PC-3 (cell line): ENCODE data around the gene GALNT2. TPM values are rescaled to one million over a fixed set of nuclear protein-coding genes. Genes with fewer than 3 reads are reported as not detected.

Experiments used
- ATAC-seq: fragments of 200-7000 bp; cut with Tn5 transposase; 2 replicates; pipeline ENCODE4 v1.9.1; 2020; ENCODE audit warnings: mild to moderate bottlenecking, moderate library complexity
- BruUV-seq: library from RNA; stranded (reverse); fragments of 400-500 nt; replicated peaks from 2 replicates; lab custom pipeline; 2021; lab: Mats Ljungman, UMichigan
- CTCF ChIA-PET: fragments of 300-600 bp; sonication (Branson Sonifier 250); formaldehyde crosslinking; loops from one replicate; lab custom pipeline; 2022; ENCODE audit warnings: antibody characterized with exemption; lab: Charles Lee
- POLR2A ChIA-PET: fragments of 300-600 bp; sonication (Branson Sonifier 250); formaldehyde crosslinking; loops from one replicate; lab custom pipeline; 2022; ENCODE audit warnings: antibody characterized with exemption; ENCODE audit not compliant: unreplicated experiment; lab: Charles Lee
- DNase-seq: peaks from one replicate; pipeline ENCODE4 v3.0.0-alpha.2; 2015
- H2AFZ ChIP-seq: fragments of 300-600 bp; sonication (generic); 2 replicates; pipeline ENCODE4 v1.6.0; 2016; ENCODE audit warnings: antibody characterized with exemption, low read length
- H3F3A ChIP-seq: fragments of 300-600 bp; sonication (generic); one replicate; pipeline ENCODE4 v1.6.0; 2017; ENCODE audit warnings: antibody characterized with exemption, low read length, control low read depth, mild to moderate bottlenecking; ENCODE audit not compliant: unreplicated experiment
- H3K27ac ChIP-seq: fragments of 300-600 bp; sonication (generic); 2 replicates; pipeline ENCODE4 v1.5.1; 2016; ENCODE audit warnings: mild to moderate bottlenecking, low read length
- H3K27me3 ChIP-seq: fragments of 300-600 bp; sonication (generic); 2 replicates; pipeline ENCODE4 v1.6.1; 2016; ENCODE audit warnings: low read length, mixed read lengths
- H3K36me3 ChIP-seq: fragments of 300-600 bp; sonication (generic); 2 replicates; pipeline ENCODE4 v1.6.1; 2016; ENCODE audit warnings: low read depth, mixed run types, low read length, mixed read lengths
- H3K4me1 ChIP-seq: fragments of 300-600 bp; sonication (generic); 2 replicates; pipeline ENCODE4 v1.5.1; 2016; ENCODE audit warnings: low read length; ENCODE audit not compliant: insufficient read depth
- H3K4me2 ChIP-seq: fragments of 300-600 bp; sonication (generic); 2 replicates; pipeline ENCODE4 v1.6.0; 2016; ENCODE audit warnings: low read length
- H3K4me3 ChIP-seq: fragments of 300-600 bp; sonication (generic); 2 replicates; pipeline ENCODE4 v1.5.1; 2016; ENCODE audit warnings: mild to moderate bottlenecking, low read length, mixed read lengths
- H3K79me2 ChIP-seq: fragments of 300-600 bp; sonication (generic); 2 replicates; pipeline ENCODE4 v1.6.1; 2017; ENCODE audit warnings: low read length, mixed read lengths
- H3K9ac ChIP-seq: fragments of 300-600 bp; sonication (generic); 2 replicates; pipeline ENCODE4 v1.6.0; 2016; ENCODE audit warnings: mild to moderate bottlenecking, low read length
- H3K9me2 ChIP-seq: fragments of 300-600 bp; sonication (generic); replicated peaks from 2 replicates; pipeline ENCODE4 v1.6.1; 2016; ENCODE audit warnings: mixed run types, low read length, mixed read lengths
- H3K9me3 ChIP-seq: fragments of 300-600 bp; sonication (generic); 2 replicates; pipeline ENCODE4 v1.6.1; 2016; ENCODE audit warnings: low read length, mixed read lengths
- H4K20me1 ChIP-seq: fragments of 300-600 bp; sonication (generic); 2 replicates; pipeline ENCODE4 v1.6.1; 2016; ENCODE audit warnings: low read length, mixed read lengths
- EZH2 ChIP-seq: fragments of 300-600 bp; sonication (generic); IDR thresholded peaks from one replicate; pipeline ENCODE4 v1.6.1; 2017; ENCODE audit warnings: antibody characterized with exemption, mild to moderate bottlenecking, low read length; ENCODE audit not compliant: unreplicated experiment
- EZH2phosphoT487 ChIP-seq: fragments of 300-600 bp; sonication (generic); IDR thresholded peaks from 2 replicates; pipeline ENCODE4 v1.6.1; 2018; ENCODE audit warnings: mild to moderate bottlenecking, antibody characterized with exemption, low read length, borderline replicate concordance
- intact Hi-C: fragments of 100-400 bp; cut with micrococcal nuclease; formaldehyde crosslinking; loops from 2 replicates; pipeline ENCODE4 v1.9.0; 2023
- total RNA-seq: library from RNA; depleted of rRNA; stranded (reverse); fragments of >200 nt; gene quantifications from 2 replicates; pipeline ENCODE4 v1.2.3, GENCODE V29; 2014
- TF ChIP-seq, protein P1 (sequence below): fragments of 300-600 bp; sonication (generic); conservative IDR thresholded peaks from 2 replicates; pipeline ENCODE4 v1.5.1; 2017; ENCODE audit warnings: antibody characterized with exemption, low read depth, mild to moderate bottlenecking, low read length

Gene GALNT2
- total RNA-seq, 1 experiment from 2014 or later, result 182 TPM

DNA sequence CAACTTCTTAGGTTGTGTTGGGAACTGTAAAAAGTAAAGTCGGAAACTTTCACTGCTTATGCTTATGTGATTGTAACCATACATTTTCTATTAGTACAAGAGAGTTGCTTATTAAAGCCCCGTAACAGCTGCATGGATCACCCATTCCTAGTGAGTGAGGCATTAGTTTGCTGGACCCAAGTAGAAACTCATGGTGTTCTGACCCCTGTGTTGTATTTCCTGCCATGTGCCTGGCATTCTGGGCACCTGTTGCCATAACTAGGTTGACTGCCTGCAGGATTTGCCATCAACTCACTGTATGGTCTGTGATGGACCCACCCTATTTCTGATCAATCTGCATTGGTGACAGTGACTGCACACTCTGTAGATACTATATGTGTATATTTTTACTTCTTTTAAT, 186.1 kb downstream of the GALNT2 start:
- no TSS peak for BruUV-seq
- Histone ChIP-seq H3K27me3 (no peaks in the 10 kb centered on the region), H3K9ac (no peak overlapping the region), H2AFZ (no peak overlapping the region), H3K9me2 (no peaks in the 10 kb centered on the region), H3K79me2 (no peaks in the 10 kb centered on the region), H3K4me1 (no peaks in the 10 kb centered on the region), H3K4me3 (no peak overlapping the region), H4K20me1 (no peaks in the 10 kb centered on the region), H3K36me3 (peaks cover 73% of the 10 kb centered on the region), H3K4me2 (no peak overlapping the region), H3K9me3 (no peaks in the 10 kb centered on the region), H3F3A (no peaks in the 10 kb centered on the region), H3K27ac (no peak overlapping the region)
- DNase-seq, result no peak
- POLR2A ChIA-PET, result no interaction called here
- CTCF ChIA-PET, result no interaction called here
- intact Hi-C loops, result no loop called here
- no peak for ATAC-seq
- TF ChIP-seq EZH2phosphoT487 (no peak), EZH2 (no peak)
- TF ChIP-seq, protein P1, sequence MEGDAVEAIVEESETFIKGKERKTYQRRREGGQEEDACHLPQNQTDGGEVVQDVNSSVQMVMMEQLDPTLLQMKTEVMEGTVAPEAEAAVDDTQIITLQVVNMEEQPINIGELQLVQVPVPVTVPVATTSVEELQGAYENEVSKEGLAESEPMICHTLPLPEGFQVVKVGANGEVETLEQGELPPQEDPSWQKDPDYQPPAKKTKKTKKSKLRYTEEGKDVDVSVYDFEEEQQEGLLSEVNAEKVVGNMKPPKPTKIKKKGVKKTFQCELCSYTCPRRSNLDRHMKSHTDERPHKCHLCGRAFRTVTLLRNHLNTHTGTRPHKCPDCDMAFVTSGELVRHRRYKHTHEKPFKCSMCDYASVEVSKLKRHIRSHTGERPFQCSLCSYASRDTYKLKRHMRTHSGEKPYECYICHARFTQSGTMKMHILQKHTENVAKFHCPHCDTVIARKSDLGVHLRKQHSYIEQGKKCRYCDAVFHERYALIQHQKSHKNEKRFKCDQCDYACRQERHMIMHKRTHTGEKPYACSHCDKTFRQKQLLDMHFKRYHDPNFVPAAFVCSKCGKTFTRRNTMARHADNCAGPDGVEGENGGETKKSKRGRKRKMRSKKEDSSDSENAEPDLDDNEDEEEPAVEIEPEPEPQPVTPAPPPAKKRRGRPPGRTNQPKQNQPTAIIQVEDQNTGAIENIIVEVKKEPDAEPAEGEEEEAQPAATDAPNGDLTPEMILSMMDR, result no peak

DNA sequence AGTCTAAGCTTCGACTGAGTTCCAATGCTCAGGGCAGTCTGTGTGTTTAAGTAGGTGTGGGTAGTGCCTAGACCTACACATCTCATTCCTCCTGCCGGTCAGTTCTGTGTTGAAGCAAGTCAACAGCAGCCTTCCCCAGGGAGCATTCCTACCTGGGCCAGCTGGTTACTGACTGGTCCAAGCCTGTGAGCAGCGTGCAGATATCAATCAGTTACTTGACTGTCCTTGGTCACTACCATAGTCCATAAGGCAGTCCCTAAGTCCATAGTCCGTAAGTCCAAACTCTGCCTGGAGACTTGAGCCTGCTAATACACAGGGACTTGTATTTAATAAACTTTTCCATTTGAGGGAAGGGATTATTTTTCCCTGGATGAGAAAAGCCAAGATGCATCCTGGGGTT, 187.2 kb downstream of the GALNT2 start:
- intact Hi-C loops, result no loop called here

DNA sequence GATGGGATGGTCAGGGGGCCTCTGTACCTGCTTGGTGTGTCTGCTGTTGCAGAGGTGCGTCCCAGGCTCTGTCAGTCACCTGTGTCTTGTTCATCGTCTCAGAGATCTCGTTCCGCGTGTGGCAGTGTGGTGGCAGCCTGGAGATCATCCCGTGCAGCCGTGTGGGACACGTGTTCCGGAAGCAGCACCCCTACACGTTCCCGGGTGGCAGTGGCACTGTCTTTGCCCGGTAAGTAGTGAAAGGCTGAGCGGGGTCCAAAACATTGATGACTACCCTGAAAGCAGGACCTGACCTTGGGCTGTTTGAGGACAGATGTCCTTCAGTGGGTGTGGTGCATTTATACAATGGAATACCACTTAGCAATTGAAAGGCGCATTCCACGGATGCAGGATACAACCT, 188.1 kb downstream of the GALNT2 start:
- Histone ChIP-seq H3K9me2 (no peaks in the 10 kb centered on the region), H4K20me1 (no peaks in the 10 kb centered on the region), H3K9me3 (no peaks in the 10 kb centered on the region), H3K9ac (no peak overlapping the region), H3K36me3 (peaks cover 67% of the 10 kb centered on the region), H3F3A (no peaks in the 10 kb centered on the region), H3K4me3 (no peak overlapping the region), H3K27ac (no peak overlapping the region), H2AFZ (no peak overlapping the region), H3K4me1 (no peaks in the 10 kb centered on the region), H3K4me2 (no peak overlapping the region), H3K79me2 (no peaks in the 10 kb centered on the region), H3K27me3 (no peaks in the 10 kb centered on the region)
- TF ChIP-seq EZH2phosphoT487 (no peak), EZH2 (no peak)
- TF ChIP-seq, protein P1, result no peak
- no peak for ATAC-seq
- DNase-seq, result no peak
- CTCF ChIA-PET, result no interaction called here
- POLR2A ChIA-PET, result interaction anchor here (0.8 kb wide), 1 partner anchor 45 kb away, joined by 5 read pairs; no protein-coding TSS in a partner anchor
- intact Hi-C loops, result no loop called here
- BruUV-seq, result no TSS peak

More for the DNA sequence above, 187.2 kb downstream of the GALNT2 start:
- no peak overlapping the region for H3K4me2 ChIP-seq
- ATAC-seq, result no peak
- H3K36me3 ChIP-seq, result peaks cover 72% of the 10 kb centered on the region
- H3K27me3 ChIP-seq, result no peaks in the 10 kb centered on the region
- POLR2A ChIA-PET, result interaction anchor here (0.8 kb wide), 1 partner anchor 46 kb away, joined by 5 read pairs; no protein-coding TSS in a partner anchor
- no peak for DNase-seq
- no peaks in the 10 kb centered on the region for H3K9me3 ChIP-seq
- CTCF ChIA-PET, result no interaction called here
- no peaks in the 10 kb centered on the region for H3K9me2 ChIP-seq
- TF ChIP-seq EZH2 (no peak), EZH2phosphoT487 (no peak)
- TF ChIP-seq, protein P1, result no peak
- no TSS peak for BruUV-seq
- H4K20me1 ChIP-seq, result no peaks in the 10 kb centered on the region
- no peaks in the 10 kb centered on the region for H3K4me1 ChIP-seq
- H3K4me3 ChIP-seq, result no peak overlapping the region
- H3K27ac ChIP-seq, result no peak overlapping the region
- H3F3A ChIP-seq, result no peaks in the 10 kb centered on the region
- no peak overlapping the region for H2AFZ ChIP-seq
- no peaks in the 10 kb centered on the region for H3K79me2 ChIP-seq
- no peak overlapping the region for H3K9ac ChIP-seq
